ENCODE measurements around the gene CRYBG1. TPM values are rescaled to one million over a fixed set of nuclear protein-coding genes. Genes with fewer than 3 reads are reported as not detected.

Gene CRYBG1
- total and polyA plus RNA-seq, 2 donors (not counting 1 experiment from before 2014, with no cell fraction given), result 9.6 to 47.0 TPM

DNA sequence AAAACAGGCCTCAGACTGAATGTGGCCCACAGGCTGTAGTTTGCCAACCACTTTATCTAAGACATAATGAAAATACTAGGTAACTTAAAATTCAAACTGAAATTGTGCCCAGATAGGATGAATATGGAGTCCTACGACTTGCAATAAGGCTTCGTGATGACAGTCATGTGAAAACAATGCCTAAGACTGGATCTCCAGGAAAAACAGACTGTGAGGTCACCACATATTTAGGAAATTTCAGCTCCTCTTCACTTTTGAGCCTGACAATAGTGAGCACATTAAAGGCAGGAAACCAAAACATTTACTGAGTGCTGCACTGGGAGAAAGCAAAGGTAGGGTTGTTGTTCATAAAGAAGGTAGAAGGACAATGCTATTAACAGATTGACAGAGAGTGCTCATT lies 218.8 kb downstream of the CRYBG1 start:
- H4K20me1 ChIP-seq (ENCODE audit: control insufficient read depth, insufficient read depth, low read length, poor library complexity, severe bottlenecking), result no peaks in the 10 kb centered on the region
- H3K9me3 ChIP-seq (ENCODE audit: control extremely low read depth in 1 of 3, control insufficient read depth in 2 of 3, insufficient read depth in 1 of 3, low read length in 2 of 3), result no peaks in the 10 kb centered on the region
- no peak overlapping the region for H3K4me2 ChIP-seq (replicated peaks; ENCODE audit: low read depth, low read length, poor library complexity, severe bottlenecking)
- Mint-ChIP-seq H3K9me3 (ENCODE audit: insufficient read depth) (no peaks in the 10 kb centered on the region), H3K4me1 (no peaks in the 10 kb centered on the region), H3K27me3 (no peaks in the 10 kb centered on the region), H3K4me3 (no peak overlapping the region), H3K27ac (no peak overlapping the region)
- POLR2A ChIA-PET, result interaction anchor here (0.7 kb wide), 1 partner anchor 444 kb away, joined by 13 read pairs; no protein-coding TSS in a partner anchor
- H2AFZ ChIP-seq (ENCODE audit: insufficient read depth, low read depth, low read length, poor library complexity, severe bottlenecking), result no peak overlapping the region
- no peak overlapping the region for H3K9ac ChIP-seq (ENCODE audit: low read length)
- no peak for TF ChIP-seq EZH2 (IDR thresholded peaks at IDR 0.05; ENCODE audit: borderline replicate concordance, insufficient read depth, low read depth, low read length, poor library complexity, severe bottlenecking)
- TF ChIP-seq, protein P1, sequence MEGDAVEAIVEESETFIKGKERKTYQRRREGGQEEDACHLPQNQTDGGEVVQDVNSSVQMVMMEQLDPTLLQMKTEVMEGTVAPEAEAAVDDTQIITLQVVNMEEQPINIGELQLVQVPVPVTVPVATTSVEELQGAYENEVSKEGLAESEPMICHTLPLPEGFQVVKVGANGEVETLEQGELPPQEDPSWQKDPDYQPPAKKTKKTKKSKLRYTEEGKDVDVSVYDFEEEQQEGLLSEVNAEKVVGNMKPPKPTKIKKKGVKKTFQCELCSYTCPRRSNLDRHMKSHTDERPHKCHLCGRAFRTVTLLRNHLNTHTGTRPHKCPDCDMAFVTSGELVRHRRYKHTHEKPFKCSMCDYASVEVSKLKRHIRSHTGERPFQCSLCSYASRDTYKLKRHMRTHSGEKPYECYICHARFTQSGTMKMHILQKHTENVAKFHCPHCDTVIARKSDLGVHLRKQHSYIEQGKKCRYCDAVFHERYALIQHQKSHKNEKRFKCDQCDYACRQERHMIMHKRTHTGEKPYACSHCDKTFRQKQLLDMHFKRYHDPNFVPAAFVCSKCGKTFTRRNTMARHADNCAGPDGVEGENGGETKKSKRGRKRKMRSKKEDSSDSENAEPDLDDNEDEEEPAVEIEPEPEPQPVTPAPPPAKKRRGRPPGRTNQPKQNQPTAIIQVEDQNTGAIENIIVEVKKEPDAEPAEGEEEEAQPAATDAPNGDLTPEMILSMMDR (IDR thresholded peaks at IDR 0.05), result no peak
- no peak overlapping the region for H3K27ac ChIP-seq (ENCODE audit: low read length in 2 of 2)
- DNase-seq (no peak), ATAC-seq (ENCODE audit: low read depth) (no peak)
- H3K27me3 ChIP-seq (replicated peaks in 1 of 4; ENCODE audit: control extremely low read depth in 1 of 4, control insufficient read depth in 3 of 4, insufficient read depth in 4 of 4, low read length in 3 of 4), result no peaks in the 10 kb centered on the region
- intact Hi-C loops (cut with micrococcal nuclease), result no loop called here
- no peaks in the 10 kb centered on the region for H3K79me2 ChIP-seq (ENCODE audit: control insufficient read depth, insufficient read depth, low read length)
- WGBS (ENCODE audit: insufficient coverage), result 83% methylated on average over 2 of the region's 2 CpGs
- no peak overlapping the region for H3K4me3 ChIP-seq (ENCODE audit: control extremely low read depth in 1 of 5, extremely low read depth in 1 of 5, insufficient read depth in 1 of 5, low read depth in 2 of 5, low read length in 4 of 5)
- H3K36me3 ChIP-seq (replicated peaks in 1 of 2; ENCODE audit: control extremely low read depth in 1 of 2, control insufficient read depth in 1 of 2, extremely low read depth in 1 of 2, insufficient read depth in 2 of 2, low read length in 1 of 2), result peaks cover 0 to 53% of the 10 kb centered on the region in 2 experiments
- CTCF ChIA-PET, result interaction anchor here (1.1 to 1.5 kb wide), 3 partner anchors 13 to 418 kb away, joined by 3 to 7 read pairs (median 3); no protein-coding TSS in a partner anchor
- H3K4me1 ChIP-seq (ENCODE audit: control insufficient read depth in 2 of 2, insufficient read depth in 2 of 2, low read length in 2 of 2), result no peaks in the 10 kb centered on the region

DNA sequence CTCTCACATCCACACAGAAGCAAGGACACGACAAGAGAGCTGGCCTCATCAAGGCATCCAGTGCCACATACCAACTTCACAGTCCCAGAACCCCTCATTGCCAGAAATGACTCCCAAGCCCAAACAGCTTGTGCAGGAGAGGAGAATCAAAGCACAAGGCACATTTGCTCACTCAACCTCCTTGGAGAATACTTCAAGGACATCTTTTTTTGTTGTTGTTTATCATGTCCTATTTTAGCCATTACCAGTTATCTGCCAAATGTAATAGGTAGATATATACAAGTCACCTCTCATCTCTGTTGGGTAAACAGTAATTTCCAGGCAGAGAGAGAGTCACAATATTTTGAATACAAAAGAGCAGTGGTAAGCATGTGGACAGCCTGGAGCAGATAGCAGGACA lies 221.0 kb downstream of the CRYBG1 start:
- H3K9me3 ChIP-seq (ENCODE audit: control extremely low read depth in 1 of 3, control insufficient read depth in 2 of 3, insufficient read depth in 1 of 3, low read length in 2 of 3), result no peaks in the 10 kb centered on the region
- ChIA-PET POLR2A (no interaction called here), CTCF (interaction anchor here (1.2 to 1.5 kb wide), 2 partner anchors 15 to 134 kb away, joined by 3 read pairs; no protein-coding TSS in a partner anchor)
- H3K79me2 ChIP-seq (ENCODE audit: control insufficient read depth, insufficient read depth, low read length), result no peaks in the 10 kb centered on the region
- Mint-ChIP-seq H3K9me3 (ENCODE audit: insufficient read depth) (no peaks in the 10 kb centered on the region), H3K4me1 (no peaks in the 10 kb centered on the region), H3K4me3 (no peak overlapping the region), H3K27ac (no peak overlapping the region), H3K27me3 (no peaks in the 10 kb centered on the region)
- H4K20me1 ChIP-seq (ENCODE audit: control insufficient read depth, insufficient read depth, low read length, poor library complexity, severe bottlenecking), result no peaks in the 10 kb centered on the region
- no peak for ATAC-seq (ENCODE audit: low read depth)
- TF ChIP-seq EZH2 (IDR thresholded peaks at IDR 0.05; ENCODE audit: borderline replicate concordance, insufficient read depth, low read depth, low read length, poor library complexity, severe bottlenecking), result no peak
- TF ChIP-seq, protein P1 (IDR thresholded peaks at IDR 0.05), result no peak
- WGBS (ENCODE audit: insufficient coverage), result 100% methylated on average over 1 of the region's 1 CpG
- no peak overlapping the region for H3K9ac ChIP-seq (ENCODE audit: low read length)
- intact Hi-C loops (cut with micrococcal nuclease), result no loop called here
- no peak overlapping the region for H2AFZ ChIP-seq (ENCODE audit: insufficient read depth, low read depth, low read length, poor library complexity, severe bottlenecking)
- H3K27me3 ChIP-seq (replicated peaks in 1 of 4; ENCODE audit: control extremely low read depth in 1 of 4, control insufficient read depth in 3 of 4, insufficient read depth in 4 of 4, low read length in 3 of 4), result no peaks in the 10 kb centered on the region
- peaks cover 3 to 46% of the 10 kb centered on the region in 2 experiments for H3K36me3 ChIP-seq (replicated peaks in 1 of 2; ENCODE audit: control extremely low read depth in 1 of 2, control insufficient read depth in 1 of 2, extremely low read depth in 1 of 2, insufficient read depth in 2 of 2, low read length in 1 of 2)
- H3K27ac ChIP-seq (ENCODE audit: low read length in 2 of 2), result no peak overlapping the region
- no peak overlapping the region for H3K4me3 ChIP-seq (ENCODE audit: control extremely low read depth in 1 of 5, extremely low read depth in 1 of 5, insufficient read depth in 1 of 5, low read depth in 2 of 5, low read length in 4 of 5)
- DNase-seq, result no peak
- H3K4me2 ChIP-seq (replicated peaks; ENCODE audit: low read depth, low read length, poor library complexity, severe bottlenecking), result no peak overlapping the region
- no peaks in the 10 kb centered on the region for H3K4me1 ChIP-seq (ENCODE audit: control insufficient read depth in 2 of 2, insufficient read depth in 2 of 2, low read length in 2 of 2)

Data from B cell (primary cell).